Activated naive CD4-positive, alpha-beta T cell treated with anti-CD3 and anti-CD28 coated beads for 36 hours (primary cell): Measurements from ENCODE around the gene SORBS1. TPM values are rescaled to one million over a fixed set of nuclear protein-coding genes. Genes with fewer than 3 reads are reported as not detected.

ENCODE experiments used
- CTCF ChIA-PET: fragments of 350-600 bp; sonication (Branson Sonifier 250); formaldehyde crosslinking; loops from one replicate; lab custom pipeline; 2021; ENCODE audit warnings: antibody characterized with exemption; lab: Charles Lee
- DNase-seq: peaks from one replicate; pipeline ENCODE4 v3.0.0-alpha.2; 2020
- H3K27ac Mint-ChIP-seq: one replicate; pipeline ENCODE4 v1.8.0; 2021; ENCODE audit warnings: mild to moderate bottlenecking, mixed read lengths
- H3K27me3 Mint-ChIP-seq: one replicate; pipeline ENCODE4 v1.8.0; 2021; ENCODE audit warnings: low read depth, mixed read lengths
- H3K36me3 Mint-ChIP-seq: one replicate; pipeline ENCODE4 v1.8.0; 2021; ENCODE audit warnings: low read depth, mixed read lengths
- H3K4me1 Mint-ChIP-seq: one replicate; pipeline ENCODE4 v1.8.0; 2021; ENCODE audit warnings: low read depth, mixed read lengths
- H3K4me3 Mint-ChIP-seq: one replicate; pipeline ENCODE4 v1.8.0; 2021; ENCODE audit warnings: mild to moderate bottlenecking, moderate library complexity, mixed read lengths
- H3K9me3 Mint-ChIP-seq: one replicate; pipeline ENCODE4 v1.8.0; 2021; ENCODE audit warnings: mixed read lengths
- intact Hi-C: fragments of 100-400 bp; cut with micrococcal nuclease; formaldehyde crosslinking; loops from one replicate; pipeline ENCODE4 v1.15.1; 2023
- total RNA-seq, 2 experiments: library from RNA; stranded (reverse); gene quantifications; one replicate each; pipeline ENCODE4 v1.2.3, GENCODE V29; 2021

SORBS1 gene
- total RNA-seq, 2 experiments from 2014 or later = 0.77 to 0.93 TPM

DNA sequence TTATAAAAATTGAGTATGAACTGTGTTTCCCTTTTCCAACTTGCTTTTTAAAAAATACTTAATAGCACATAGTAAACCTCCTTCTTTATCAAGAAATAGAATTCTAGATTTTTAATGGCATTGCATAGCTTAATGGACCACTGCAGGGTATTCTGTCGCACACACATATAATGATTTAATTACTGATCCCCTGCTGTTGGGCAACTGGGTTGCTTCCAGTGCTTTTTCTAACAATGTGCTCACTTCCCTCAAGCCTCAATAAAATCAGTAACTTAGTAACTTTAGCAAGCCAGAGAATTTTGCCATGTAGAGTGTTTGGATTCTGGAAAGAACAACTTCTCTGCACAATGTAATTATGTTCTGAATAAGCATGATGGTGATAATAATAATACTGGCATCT, 221.3 kb downstream of the SORBS1 start:
- Mint-ChIP-seq H3K4me3 (no peak overlapping the region), H3K27ac (no peak overlapping the region), H3K4me1 (no peaks in the 10 kb centered on the region), H3K36me3 (no peaks in the 10 kb centered on the region), H3K9me3 (no peaks in the 10 kb centered on the region), H3K27me3 (no peaks in the 10 kb centered on the region)
- intact Hi-C loops = no loop called here
- CTCF ChIA-PET = interaction anchor here (0.6 to 1.0 kb wide), 3 partner anchors 22 to 106 kb away, joined by 3 to 5 read pairs (median 3); no protein-coding TSS in a partner anchor
- no peak for DNase-seq

DNA sequence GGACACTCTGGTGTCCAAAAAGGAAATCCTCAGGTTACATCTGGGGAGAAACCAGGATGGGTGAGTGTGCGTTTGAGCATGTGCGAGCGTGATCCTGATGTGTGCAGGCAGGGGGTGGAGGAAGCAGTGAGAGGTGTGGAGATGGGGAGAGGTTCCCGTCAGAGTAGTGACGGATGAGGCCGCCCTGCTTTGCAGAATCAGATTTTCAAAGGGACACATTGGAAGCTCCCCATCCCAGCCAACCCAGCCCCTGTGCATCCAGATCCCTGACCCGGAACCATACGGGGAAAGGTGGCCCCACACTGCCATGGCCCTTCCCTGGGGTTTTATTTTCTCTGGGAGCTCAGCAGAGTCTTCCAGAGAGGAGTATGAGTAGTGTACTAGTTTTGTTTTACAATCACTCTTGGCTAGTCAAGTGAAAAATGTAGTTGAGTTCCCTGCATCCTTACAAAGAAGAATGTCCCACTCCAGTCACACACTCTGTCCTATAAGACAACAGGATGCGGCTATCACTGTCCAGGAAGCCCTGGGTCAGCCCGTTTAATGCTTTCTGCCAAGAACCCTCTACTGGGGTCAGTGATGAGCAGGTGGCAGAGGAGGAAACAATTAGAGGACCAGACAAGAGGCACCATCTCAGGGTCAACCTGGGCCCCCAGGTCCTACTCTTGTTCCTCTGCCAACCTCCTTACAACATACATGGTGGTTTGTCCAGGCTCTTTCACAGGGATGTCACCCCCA, 223.6 kb downstream of the SORBS1 start:
- H3K4me3 Mint-ChIP-seq = no peak overlapping the region
- CTCF ChIA-PET = no interaction called here

DNA sequence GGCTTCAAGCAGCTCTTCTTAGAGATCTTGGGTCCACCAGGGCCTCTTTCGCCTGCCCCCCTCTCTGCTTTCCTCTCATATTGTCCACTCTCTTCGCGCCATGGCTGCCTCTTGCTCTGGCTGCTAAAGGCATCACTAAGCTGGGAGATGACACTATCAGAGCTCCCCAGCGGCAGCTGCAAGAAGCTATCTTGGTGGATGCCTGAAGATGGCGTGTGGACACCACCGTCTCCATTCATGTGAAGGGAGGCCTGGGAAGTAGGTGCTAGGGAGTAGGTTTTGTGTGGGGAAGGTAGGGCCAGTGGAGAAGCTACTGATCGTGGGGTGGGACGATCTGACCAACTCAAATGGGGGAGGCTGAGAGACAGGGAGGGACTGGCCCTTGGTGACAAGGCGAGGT, 224.5 kb downstream of the SORBS1 start:
- Mint-ChIP-seq H3K27me3 (no peaks in the 10 kb centered on the region), H3K27ac (no peak overlapping the region), H3K4me3 (no peak overlapping the region), H3K9me3 (no peaks in the 10 kb centered on the region), H3K36me3 (no peaks in the 10 kb centered on the region), H3K4me1 (no peaks in the 10 kb centered on the region)
- no peak for DNase-seq
- CTCF ChIA-PET = interaction anchor here (1.1 kb wide), 1 partner anchor 25 kb away, joined by 3 read pairs; no protein-coding TSS in a partner anchor
- intact Hi-C loops = no loop called here

More for the DNA sequence above, 223.6 kb downstream of the SORBS1 start:
- intact Hi-C loops = no loop called here
- no peaks in the 10 kb centered on the region for H3K36me3 Mint-ChIP-seq
- no peak overlapping the region for H3K27ac Mint-ChIP-seq
- no peaks in the 10 kb centered on the region for H3K27me3 Mint-ChIP-seq
- H3K9me3 Mint-ChIP-seq = no peaks in the 10 kb centered on the region
- no peak for DNase-seq
- H3K4me1 Mint-ChIP-seq = no peaks in the 10 kb centered on the region

DNA sequence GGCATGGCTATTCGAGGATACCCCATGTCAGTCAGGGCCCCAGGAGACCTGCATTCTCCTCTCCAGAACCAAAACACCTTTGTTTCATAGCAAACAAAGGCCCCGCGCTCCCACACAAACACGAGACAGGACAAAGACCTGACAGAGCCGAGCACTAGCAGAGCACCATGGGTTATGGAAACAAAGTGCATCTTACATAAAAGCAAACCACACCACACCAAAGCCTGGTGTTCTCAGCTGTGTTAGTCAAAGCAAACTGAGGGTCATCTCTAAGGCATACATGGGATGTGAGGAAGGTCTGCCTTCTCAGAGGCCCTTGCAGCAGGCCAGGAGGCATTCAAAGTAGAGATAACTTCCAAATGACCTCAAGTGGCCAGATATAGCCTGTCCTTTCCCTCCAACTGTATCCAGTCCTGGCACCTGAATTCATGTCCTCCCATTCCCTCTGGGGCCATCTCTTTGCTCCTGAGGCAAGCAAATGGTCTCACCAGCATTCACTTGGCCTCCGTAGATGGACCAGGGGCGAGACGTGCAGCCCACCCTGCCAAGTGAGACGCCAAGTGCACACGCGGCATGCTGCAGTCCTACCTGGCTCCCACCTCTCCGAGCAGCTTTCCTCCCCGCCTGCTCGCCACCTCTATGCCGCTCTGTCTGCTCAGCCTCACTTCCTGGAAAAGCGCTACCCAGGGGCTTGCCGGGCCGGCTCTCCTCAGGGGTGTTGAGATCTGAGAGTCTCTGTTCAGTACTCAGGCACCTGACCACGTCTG, 225.1 kb downstream of the SORBS1 start:
- Mint-ChIP-seq H3K4me3 (no peak overlapping the region), H3K9me3 (no peaks in the 10 kb centered on the region), H3K36me3 (no peaks in the 10 kb centered on the region), H3K27me3 (no peaks in the 10 kb centered on the region), H3K4me1 (no peaks in the 10 kb centered on the region), H3K27ac (no peak overlapping the region)
- DNase-seq = no peak
- CTCF ChIA-PET = interaction anchor here (1.1 kb wide), 1 partner anchor 26 kb away, joined by 3 read pairs; no protein-coding TSS in a partner anchor
- intact Hi-C loops = no loop called here

DNA sequence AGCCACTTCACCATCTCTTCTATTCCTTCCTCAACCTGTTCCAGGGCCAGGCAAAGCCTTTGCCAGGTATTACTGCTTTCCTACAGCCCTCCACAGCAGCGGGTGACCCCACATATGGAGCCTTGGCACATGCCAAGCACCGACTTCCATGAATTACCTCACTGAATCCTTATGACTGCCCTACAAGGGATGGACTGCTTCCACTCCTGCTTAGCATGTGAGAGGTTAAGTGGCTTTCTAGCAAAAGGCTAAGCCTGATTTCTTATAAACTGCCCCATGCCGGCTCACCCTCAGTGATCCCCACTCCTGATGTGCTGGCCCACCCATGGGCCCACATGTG, 226.4 kb downstream of the SORBS1 start:
- H3K36me3 Mint-ChIP-seq = no peaks in the 10 kb centered on the region
- CTCF ChIA-PET = interaction anchor here (0.6 kb wide), 1 partner anchor 18 kb away, joined by 4 read pairs; no protein-coding TSS in a partner anchor
- no peaks in the 10 kb centered on the region for H3K27me3 Mint-ChIP-seq
- H3K4me3 Mint-ChIP-seq = no peak overlapping the region
- no peak overlapping the region for H3K27ac Mint-ChIP-seq
- no peak for DNase-seq
- H3K4me1 Mint-ChIP-seq = no peaks in the 10 kb centered on the region
- no peaks in the 10 kb centered on the region for H3K9me3 Mint-ChIP-seq
- intact Hi-C loops = no loop called here

DNA sequence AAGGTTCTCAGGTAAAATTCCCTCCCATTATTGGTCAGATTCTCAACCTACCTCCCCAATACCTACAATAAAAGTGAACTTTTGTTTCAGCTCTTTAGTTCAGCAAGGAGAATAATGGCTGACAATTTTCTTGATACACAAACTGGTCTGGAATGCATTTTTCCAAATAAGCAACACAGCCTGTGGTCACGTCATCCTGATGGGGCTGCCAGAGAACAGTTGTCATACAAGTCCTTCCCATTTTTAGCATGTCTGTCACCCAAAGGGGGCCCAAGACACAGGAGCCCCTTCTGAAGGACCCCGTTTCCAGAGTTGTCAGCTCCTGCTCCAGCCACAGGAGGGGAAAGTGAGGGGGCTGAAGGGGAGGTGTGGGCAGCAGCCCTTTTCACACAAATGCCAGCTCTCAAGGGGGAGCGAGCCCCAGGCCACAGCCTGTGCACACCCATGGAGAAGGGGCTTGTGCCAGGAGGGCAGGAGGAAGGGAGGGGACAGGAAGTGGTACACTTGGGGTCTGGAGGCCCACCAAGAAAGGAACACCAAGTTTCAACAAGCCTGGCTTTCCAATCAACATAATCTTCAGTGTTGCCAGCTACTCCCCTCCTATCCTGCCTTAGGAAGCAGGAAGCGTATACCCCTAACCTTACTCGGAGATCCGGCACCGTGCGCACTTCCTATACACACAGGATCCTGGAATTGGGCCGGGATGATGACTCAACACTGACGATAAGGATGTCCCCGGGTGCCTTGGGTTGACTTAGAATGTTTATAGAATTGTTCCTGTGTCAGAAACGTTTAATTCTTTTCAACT, 227.0 kb downstream of the SORBS1 start:
- no peak for DNase-seq
- intact Hi-C loops = no loop called here
- H3K27me3 Mint-ChIP-seq = no peaks in the 10 kb centered on the region
- H3K9me3 Mint-ChIP-seq = no peaks in the 10 kb centered on the region
- H3K4me3 Mint-ChIP-seq = no peak overlapping the region
- CTCF ChIA-PET = interaction anchor here (0.6 kb wide), 2 partner anchors 18 to 1515 kb away, joined by 3 to 4 read pairs; no protein-coding TSS in a partner anchor
- H3K36me3 Mint-ChIP-seq = no peaks in the 10 kb centered on the region
- H3K4me1 Mint-ChIP-seq = no peaks in the 10 kb centered on the region
- H3K27ac Mint-ChIP-seq = no peak overlapping the region

DNA sequence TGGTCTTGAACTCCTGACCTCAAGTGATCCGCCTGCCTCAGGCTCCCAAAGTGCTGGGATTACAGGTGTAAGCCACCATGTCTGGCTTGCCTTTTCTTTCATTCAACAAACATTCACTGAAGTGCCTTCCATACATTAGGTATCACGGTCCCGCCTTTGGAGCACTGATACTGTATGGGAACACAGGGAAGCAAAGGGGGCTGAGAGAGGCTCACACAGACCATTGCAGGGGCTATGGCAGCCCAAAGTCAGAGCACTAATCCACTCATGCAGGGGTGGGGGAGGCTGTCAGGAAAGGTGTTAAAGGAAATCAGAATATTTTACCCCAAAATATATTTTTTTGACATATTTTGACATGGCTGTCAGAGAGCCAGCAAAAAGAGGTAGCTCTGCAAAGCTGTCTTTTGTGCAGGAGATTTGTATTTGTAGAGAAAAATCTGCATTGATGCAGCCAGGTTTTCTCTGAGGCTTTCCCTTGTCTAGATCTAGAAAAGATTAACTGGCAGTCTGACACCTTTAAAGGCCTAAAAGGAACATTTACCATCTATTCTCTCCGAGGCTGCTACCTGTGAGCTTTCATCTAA, 228.4 kb downstream of the SORBS1 start:
- Mint-ChIP-seq H3K4me1 (no peaks in the 10 kb centered on the region), H3K9me3 (no peaks in the 10 kb centered on the region), H3K36me3 (no peaks in the 10 kb centered on the region), H3K4me3 (no peak overlapping the region), H3K27ac (no peak overlapping the region), H3K27me3 (no peaks in the 10 kb centered on the region)
- DNase-seq = no peak
- CTCF ChIA-PET = no interaction called here
- intact Hi-C loops = no loop called here

DNA sequence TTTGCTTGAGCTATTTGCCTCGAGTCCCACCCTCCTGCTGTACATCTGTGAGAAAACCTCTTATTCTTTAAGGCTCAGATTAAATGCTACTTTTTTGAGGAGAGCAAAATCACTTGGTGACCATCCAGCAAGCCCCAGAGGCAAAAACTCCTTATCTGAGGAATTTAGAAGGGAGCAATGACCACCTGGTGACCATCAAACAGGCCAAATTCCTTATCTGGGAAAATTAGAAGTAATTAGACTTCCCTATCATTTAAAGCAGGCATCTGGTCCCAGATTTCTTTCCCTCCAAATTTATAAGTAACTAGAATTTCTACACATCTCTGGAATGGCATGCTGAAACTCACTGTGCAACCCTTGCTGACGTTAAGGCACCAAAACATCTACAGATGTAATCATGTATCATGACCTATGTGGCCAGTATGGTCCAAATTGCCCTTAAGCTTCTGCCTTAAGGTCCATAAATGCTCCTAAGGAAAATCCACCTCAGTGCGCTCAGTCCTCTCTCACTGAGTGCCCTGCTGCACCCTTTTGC, 229.5 kb downstream of the SORBS1 start:
- no peak overlapping the region for H3K4me3 Mint-ChIP-seq
- intact Hi-C loops = no loop called here
- no peaks in the 10 kb centered on the region for H3K36me3 Mint-ChIP-seq
- H3K27me3 Mint-ChIP-seq = no peaks in the 10 kb centered on the region
- no peak for DNase-seq
- CTCF ChIA-PET = interaction anchor here (1.2 kb wide), 1 partner anchor 30 kb away, joined by 3 read pairs; no protein-coding TSS in a partner anchor
- no peaks in the 10 kb centered on the region for H3K9me3 Mint-ChIP-seq
- H3K27ac Mint-ChIP-seq = no peak overlapping the region
- no peaks in the 10 kb centered on the region for H3K4me1 Mint-ChIP-seq

DNA sequence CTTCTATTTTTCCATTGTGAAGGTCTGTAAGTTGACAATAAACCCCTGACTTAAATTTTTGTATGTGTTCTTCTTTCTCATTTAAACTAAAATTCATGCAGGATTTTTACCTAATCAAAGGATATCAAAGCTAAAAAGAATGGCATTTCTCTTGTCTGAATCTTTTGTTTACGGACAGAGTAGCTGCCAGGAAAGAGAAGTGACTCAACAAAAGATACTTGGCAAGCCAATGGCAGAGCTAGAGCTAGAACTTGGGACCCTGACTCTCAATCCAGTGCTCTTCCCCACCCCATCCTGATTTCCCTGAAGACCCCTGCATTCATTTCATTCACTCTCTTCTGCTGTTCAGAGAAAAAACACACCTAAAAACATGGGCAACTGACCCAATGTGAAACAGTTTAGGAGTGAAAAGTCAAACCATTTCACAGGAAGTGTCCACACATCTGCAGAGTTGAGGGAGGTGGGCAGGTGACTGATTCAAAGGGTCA, 230.2 kb downstream of the SORBS1 start:
- CTCF ChIA-PET = interaction anchor here (1.2 kb wide), 1 partner anchor 31 kb away, joined by 3 read pairs; no protein-coding TSS in a partner anchor
- no peaks in the 10 kb centered on the region for H3K27me3 Mint-ChIP-seq
- intact Hi-C loops = no loop called here

DNA sequence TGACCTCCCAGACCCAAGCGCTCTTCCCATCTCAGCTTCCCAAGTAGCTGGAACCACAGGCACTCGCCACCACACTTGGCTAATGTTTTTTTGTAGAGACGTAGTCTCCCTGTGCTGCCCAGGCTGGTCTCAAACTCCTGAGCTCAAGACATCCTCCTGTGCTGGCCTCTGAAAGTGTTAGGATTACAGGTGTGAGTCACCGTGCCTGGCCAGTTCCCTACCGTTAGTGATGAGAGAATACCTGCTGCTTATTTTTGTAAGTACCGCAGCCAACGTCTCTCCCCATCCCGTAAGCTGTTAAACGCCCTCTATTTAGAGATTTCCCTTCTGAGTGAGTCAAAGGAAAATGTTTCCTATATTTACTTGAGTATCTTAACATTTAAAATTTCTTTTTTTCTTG, 231.9 kb downstream of the SORBS1 start:
- no peak overlapping the region for H3K27ac Mint-ChIP-seq
- CTCF ChIA-PET = interaction anchor here (1.4 kb wide), 1 partner anchor 29 kb away, joined by 3 read pairs; no protein-coding TSS in a partner anchor
- DNase-seq = no peak
- no peak overlapping the region for H3K4me3 Mint-ChIP-seq
- no peaks in the 10 kb centered on the region for H3K9me3 Mint-ChIP-seq
- no peaks in the 10 kb centered on the region for H3K4me1 Mint-ChIP-seq
- no peaks in the 10 kb centered on the region for H3K27me3 Mint-ChIP-seq
- H3K36me3 Mint-ChIP-seq = no peaks in the 10 kb centered on the region
- intact Hi-C loops = no loop called here

More for the DNA sequence above, 230.2 kb downstream of the SORBS1 start:
- no peaks in the 10 kb centered on the region for H3K9me3 Mint-ChIP-seq
- no peak overlapping the region for H3K27ac Mint-ChIP-seq
- H3K4me1 Mint-ChIP-seq = no peaks in the 10 kb centered on the region
- DNase-seq = no peak
- H3K4me3 Mint-ChIP-seq = no peak overlapping the region
- H3K36me3 Mint-ChIP-seq = no peaks in the 10 kb centered on the region

DNA sequence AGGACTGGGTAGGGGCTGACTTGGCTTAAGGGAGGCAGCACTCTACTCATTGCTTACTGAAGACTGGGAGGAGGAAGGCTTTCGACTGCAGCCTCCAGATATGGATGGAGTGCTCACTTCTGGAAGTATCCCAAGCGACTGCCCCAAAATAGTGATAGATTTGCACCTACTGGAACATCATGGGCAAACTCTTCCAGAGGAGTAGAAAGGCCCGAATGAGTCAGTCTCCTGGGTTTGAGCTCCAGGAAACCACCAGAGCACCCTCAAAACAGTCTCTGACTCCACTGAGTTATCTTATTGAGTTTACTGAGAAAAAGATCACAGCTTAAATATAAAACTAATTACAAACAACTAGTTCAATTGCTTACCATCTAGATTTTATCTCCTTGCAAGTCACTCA, 233.2 kb downstream of the SORBS1 start:
- CTCF ChIA-PET = interaction anchor here (1.4 kb wide), 1 partner anchor 30 kb away, joined by 3 read pairs; no protein-coding TSS in a partner anchor
- Mint-ChIP-seq H3K27me3 (no peaks in the 10 kb centered on the region), H3K9me3 (no peaks in the 10 kb centered on the region), H3K4me3 (no peak overlapping the region), H3K27ac (no peak overlapping the region), H3K4me1 (no peaks in the 10 kb centered on the region), H3K36me3 (no peaks in the 10 kb centered on the region)
- no peak for DNase-seq
- intact Hi-C loops = no loop called here
